Neural crest cell (in vitro differentiated cells): ENCODE measurements around the gene NFKBIE. TPM values are rescaled to one million over a fixed set of nuclear protein-coding genes. Genes with fewer than 3 reads are reported as not detected.

Source experiments
- DNase-seq: peaks from one replicate; pipeline ENCODE4 v3.0.0; 2021; ENCODE audit warnings: low read depth, mixed read lengths, low spot score
- H3K27ac Mint-ChIP-seq: one replicate; pipeline ENCODE4 v1.8.0; 2021; ENCODE audit warnings: mild to moderate bottlenecking, mixed read lengths; ENCODE audit not compliant: unreplicated experiment
- H3K27me3 Mint-ChIP-seq: 2 replicates; pipeline ENCODE4 v1.8.0; 2021; ENCODE audit warnings: low read depth, mild to moderate bottlenecking, mixed read lengths
- H3K36me3 Mint-ChIP-seq: 2 replicates; pipeline ENCODE4 v1.8.0; 2021; ENCODE audit warnings: low read depth, mild to moderate bottlenecking, mixed read lengths
- H3K4me1 Mint-ChIP-seq: 2 replicates; pipeline ENCODE4 v1.8.0; 2021; ENCODE audit warnings: mixed read lengths
- H3K4me3 Mint-ChIP-seq: one replicate; pipeline ENCODE4 v1.8.0; 2021; ENCODE audit warnings: mild to moderate bottlenecking, mixed read lengths
- H3K9me3 Mint-ChIP-seq: 2 replicates; pipeline ENCODE4 v1.8.0; 2021; ENCODE audit warnings: mixed read lengths
- total RNA-seq: library from RNA; stranded (reverse); gene quantifications from 2 replicates; pipeline ENCODE4 v1.2.1, GENCODE V29; 2021
- TF ChIP-seq, protein P1 (sequence below): fragments of 200-600 bp; sonication (generic); conservative IDR thresholded peaks from 2 replicates; pipeline ENCODE4 v1.5.0; 2021; ENCODE audit warnings: antibody characterized with exemption, mild to moderate bottlenecking

The NFKBIE gene
- total RNA-seq, 1 donor from 2014 or later: 20.2 TPM

DNA sequence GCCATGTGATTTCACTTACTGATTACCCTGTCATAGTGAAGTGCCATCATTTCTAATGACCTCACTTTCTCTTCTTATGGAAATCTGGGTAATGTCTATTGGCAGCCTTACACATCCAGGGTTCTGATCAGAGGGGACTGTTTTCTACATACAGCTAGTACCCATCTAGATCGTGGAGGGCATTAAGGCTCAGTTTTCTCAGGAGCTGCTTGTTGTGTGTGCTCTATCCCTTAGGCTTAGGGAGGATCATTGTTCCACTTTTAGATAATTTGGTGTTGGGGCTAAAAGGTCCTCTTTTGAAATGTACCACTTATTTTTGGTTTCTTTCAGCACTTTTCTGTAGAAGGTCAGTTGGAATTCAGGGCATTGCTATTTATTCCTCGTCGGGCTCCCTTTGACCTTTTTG is 14.6 kb downstream of the NFKBIE start:
- H3K4me1 Mint-ChIP-seq: peaks cover 79% of the 10 kb centered on the region
- H3K27ac Mint-ChIP-seq: no peak overlapping the region
- peaks cover 56% of the 10 kb centered on the region for H3K36me3 Mint-ChIP-seq
- peak overlapping the region; percentile 93 for H3K4me3 Mint-ChIP-seq
- peaks cover 28% of the 10 kb centered on the region for H3K27me3 Mint-ChIP-seq
- TF ChIP-seq, protein P1, sequence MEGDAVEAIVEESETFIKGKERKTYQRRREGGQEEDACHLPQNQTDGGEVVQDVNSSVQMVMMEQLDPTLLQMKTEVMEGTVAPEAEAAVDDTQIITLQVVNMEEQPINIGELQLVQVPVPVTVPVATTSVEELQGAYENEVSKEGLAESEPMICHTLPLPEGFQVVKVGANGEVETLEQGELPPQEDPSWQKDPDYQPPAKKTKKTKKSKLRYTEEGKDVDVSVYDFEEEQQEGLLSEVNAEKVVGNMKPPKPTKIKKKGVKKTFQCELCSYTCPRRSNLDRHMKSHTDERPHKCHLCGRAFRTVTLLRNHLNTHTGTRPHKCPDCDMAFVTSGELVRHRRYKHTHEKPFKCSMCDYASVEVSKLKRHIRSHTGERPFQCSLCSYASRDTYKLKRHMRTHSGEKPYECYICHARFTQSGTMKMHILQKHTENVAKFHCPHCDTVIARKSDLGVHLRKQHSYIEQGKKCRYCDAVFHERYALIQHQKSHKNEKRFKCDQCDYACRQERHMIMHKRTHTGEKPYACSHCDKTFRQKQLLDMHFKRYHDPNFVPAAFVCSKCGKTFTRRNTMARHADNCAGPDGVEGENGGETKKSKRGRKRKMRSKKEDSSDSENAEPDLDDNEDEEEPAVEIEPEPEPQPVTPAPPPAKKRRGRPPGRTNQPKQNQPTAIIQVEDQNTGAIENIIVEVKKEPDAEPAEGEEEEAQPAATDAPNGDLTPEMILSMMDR: no peak
- no peak for DNase-seq
- no peaks in the 10 kb centered on the region for H3K9me3 Mint-ChIP-seq

DNA sequence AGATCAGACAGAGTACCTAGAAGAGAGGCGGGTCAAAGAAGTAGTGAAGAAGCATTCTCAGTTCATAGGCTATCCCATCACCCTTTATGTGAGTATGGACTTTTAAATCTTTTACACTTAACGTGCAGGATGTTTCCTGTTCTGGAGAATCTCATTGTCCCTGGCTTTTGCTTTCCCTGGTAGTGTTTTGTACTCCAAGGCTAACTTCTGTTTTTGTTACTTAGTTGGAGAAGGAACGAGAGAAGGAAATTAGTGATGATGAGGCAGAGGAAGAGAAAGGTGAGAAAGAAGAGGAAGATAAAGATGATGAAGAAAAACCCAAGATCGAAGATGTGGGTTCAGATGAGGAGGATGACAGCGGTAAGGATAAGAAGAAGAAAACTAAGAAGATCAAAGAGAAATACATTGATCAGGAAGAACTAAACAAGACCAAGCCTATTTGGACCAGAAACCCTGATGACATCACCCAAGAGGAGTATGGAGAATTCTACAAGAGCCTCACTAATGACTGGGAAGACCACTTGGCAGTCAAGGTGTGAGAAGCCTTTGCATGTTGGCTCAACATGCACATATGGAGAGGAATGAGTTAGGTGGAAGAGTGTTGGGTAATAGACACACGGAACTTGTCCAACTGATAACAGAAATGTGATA is 15.2 kb downstream of the NFKBIE start:
- Mint-ChIP-seq H3K4me1 (peaks cover 79% of the 10 kb centered on the region), H3K4me3 (peak overlapping the region; percentile 100), H3K27ac (no peak overlapping the region)

DNA sequence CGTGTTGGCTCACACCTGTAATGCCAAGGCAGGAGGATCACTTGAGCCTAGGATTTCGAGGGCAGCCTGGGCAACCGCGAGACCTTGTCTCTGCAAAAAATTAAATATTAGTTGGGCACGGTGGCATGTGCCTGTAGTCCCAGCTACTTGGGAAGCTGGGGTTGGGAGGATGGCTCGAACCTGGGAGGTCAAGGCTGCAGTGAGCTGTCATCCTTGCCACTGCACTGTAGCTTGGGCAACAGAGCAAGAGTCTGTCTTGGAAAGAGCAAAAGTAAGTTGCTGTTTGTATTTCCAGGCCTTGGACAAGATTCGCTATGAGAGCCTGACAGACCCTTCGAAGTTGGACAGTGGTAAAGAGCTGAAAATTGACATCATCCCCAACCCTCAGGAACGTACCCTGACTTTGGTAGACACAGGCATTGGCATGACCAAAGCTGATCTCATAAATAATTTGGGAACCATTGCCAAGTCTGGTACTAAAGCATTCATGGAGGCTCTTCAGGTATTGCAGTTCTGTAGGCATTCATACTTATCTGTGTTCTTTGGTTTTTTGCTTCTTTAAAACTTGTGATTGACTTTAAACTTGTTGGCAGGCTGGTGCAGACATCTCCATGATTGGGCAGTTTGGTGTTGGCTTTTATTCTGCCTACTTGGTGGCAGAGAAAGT is 16.1 kb downstream of the NFKBIE start:
- TF ChIP-seq, protein P1: no peak
- no peak for DNase-seq
- H3K36me3 Mint-ChIP-seq: peaks cover 52% of the 10 kb centered on the region
- H3K9me3 Mint-ChIP-seq: no peaks in the 10 kb centered on the region
- no peak overlapping the region for H3K27ac Mint-ChIP-seq
- peaks cover 75% of the 10 kb centered on the region for H3K4me1 Mint-ChIP-seq
- H3K4me3 Mint-ChIP-seq: peak overlapping the region; percentile 100
- H3K27me3 Mint-ChIP-seq: peaks cover 24% of the 10 kb centered on the region

More for the DNA sequence above, 15.2 kb downstream of the NFKBIE start:
- H3K36me3 Mint-ChIP-seq: peaks cover 54% of the 10 kb centered on the region
- H3K27me3 Mint-ChIP-seq: peaks cover 27% of the 10 kb centered on the region
- H3K9me3 Mint-ChIP-seq: no peaks in the 10 kb centered on the region
- no peak for DNase-seq
- TF ChIP-seq, protein P1: no peak

DNA sequence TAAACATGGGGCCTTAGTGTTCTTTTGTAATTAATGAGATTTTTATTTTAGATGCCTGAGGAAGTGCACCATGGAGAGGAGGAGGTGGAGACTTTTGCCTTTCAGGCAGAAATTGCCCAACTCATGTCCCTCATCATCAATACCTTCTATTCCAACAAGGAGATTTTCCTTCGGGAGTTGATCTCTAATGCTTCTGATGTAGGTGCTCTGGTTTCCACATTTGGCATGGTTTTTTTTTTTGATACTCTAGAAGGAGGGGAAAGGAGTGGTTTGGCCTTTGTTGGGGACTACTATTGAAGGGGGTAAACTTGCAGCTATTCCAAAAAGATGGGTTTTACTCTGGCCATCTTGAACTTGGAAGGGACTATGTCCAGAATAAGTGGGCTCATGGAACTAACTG is 16.8 kb downstream of the NFKBIE start:
- H3K36me3 Mint-ChIP-seq: peaks cover 49% of the 10 kb centered on the region
- peaks cover 21% of the 10 kb centered on the region for H3K27me3 Mint-ChIP-seq
- peak overlapping the region; percentile 79 for H3K27ac Mint-ChIP-seq
- no peaks in the 10 kb centered on the region for H3K9me3 Mint-ChIP-seq
- no peak for DNase-seq
- peaks cover 68% of the 10 kb centered on the region for H3K4me1 Mint-ChIP-seq
- H3K4me3 Mint-ChIP-seq: peak overlapping the region; percentile 100
- TF ChIP-seq, protein P1: no peak

DNA sequence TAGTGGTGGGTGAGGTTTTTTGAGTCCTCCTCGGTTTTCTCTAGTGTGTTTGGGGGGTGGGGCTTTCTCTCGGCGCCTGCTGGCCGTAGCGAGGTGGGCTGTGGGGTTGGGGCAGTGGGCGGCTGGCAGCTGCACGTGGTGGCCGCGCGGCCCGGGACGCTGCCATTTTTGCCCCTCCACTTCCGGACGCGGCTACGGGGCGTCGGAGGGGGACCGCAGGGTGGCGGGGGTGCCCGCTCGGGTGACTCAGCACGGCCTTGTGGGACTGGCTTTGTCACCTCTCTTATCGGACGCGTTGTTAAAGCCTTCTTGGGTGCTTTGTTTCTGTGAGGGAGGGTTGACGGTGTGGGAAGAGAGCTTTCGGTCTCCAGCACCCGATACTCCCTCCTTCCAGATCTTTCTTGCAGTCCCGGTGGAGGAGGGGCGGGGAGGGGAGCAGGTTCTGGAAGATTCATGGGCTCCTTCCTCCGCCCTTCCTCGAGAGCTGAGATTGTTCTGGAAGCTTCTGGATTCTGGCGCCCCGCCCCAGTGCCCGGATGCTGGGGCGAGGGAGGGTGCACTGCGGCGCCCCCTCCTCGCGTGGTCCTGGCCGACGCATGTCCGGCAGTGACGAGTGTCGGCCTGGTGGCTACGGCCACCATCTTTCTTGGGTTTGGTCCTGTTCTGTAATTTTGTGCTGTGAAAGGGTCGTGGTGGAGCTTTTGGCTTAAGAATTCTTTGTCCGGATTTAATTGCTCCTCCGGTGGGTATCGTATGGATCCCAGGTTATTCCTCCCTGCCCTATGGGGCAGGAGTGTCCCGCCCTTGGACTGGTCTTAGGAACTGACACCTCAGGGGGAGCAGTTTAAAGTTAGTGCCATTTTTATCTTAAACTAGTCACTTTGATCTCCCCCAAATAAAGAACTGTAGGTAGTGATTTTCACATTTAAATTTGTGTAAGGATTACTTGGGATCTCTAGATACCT is 17.7 kb downstream of the NFKBIE start:
- DNase-seq: no peak
- H3K4me1 Mint-ChIP-seq: peaks cover 59% of the 10 kb centered on the region
- H3K9me3 Mint-ChIP-seq: no peaks in the 10 kb centered on the region
- H3K27me3 Mint-ChIP-seq: peaks cover 14% of the 10 kb centered on the region
- H3K36me3 Mint-ChIP-seq: peaks cover 40% of the 10 kb centered on the region
- peak overlapping the region; percentile 100 for H3K4me3 Mint-ChIP-seq
- TF ChIP-seq, protein P1: no peak
- H3K27ac Mint-ChIP-seq: peak overlapping the region; percentile 99
